GM19463 (cell line): ENCODE data around the gene OSTC.
A peak's percentile ranks its signal among the peaks of the same experiment; 100 is the strongest.

Experiments used
- ATAC-seq: cut with Tn5 transposase; IDR thresholded peaks from one replicate; pipeline ENCODE4 v1.9.1; 2021; ENCODE audit warnings: mild to moderate bottlenecking, moderate library complexity; ENCODE audit not compliant: unreplicated experiment

OSTC gene

GRCh38 chr4:108650212-108651013 is at the start of gene OSTC:
Gene OSTC (plus strand): TSS chr4:108650599. CDS start chr4:108650656, 57 bp downstream.
- ATAC-seq, result peak; percentile 89

GRCh38 chr4:108601106-108601505 is 49.3 kb upstream of the OSTC start:
- no peak for ATAC-seq

DNA sequence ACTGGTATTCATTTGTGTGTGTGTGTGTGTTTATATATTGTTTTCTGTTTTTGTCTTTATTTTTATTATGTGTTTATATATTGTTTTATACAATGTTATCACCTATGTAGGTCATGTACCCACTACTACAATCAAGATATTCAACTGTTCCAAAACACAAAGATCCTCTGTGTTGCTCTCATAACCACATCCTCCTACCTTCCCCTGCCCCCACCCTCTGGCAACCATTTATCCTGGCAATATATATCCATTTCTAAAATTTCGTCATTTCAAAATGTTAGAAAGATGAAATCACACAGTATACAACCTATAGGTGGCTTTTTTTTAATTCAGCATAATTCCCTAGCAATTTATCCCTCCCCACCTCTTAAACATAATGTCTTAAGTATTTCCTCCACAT is 48.9 kb upstream of the OSTC start:
- ATAC-seq, result no peak

GRCh38 chr4:108602163-108602562 is 48.2 kb upstream of the OSTC start:
- ATAC-seq, result no peak

- ATAC-seq, result no peak
Observed at GRCh38 chr4:108607079-108607815, 43.2 kb upstream of the OSTC start.

DNA sequence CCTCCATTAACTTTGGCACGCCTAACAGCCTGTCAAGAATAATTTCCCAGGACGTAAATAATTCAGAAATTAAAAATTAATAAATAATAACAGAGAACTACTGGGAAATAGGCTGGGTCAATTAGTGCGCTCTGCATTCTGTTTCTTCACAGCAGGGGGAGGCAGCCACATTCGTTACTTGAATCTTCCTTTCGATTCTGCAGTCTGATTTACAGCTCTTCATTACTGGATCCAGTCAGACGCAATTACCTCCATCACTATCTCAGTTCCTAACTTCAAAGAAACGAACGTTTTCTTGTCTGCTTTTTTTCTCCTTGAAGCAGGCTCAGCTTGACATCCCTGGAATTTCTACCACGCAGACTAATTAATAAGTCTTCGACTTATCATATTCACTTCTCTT is 39.0 kb upstream of the OSTC start:
- no peak for ATAC-seq

GRCh38 chr4:108612365-108612764 is 38.0 kb upstream of the OSTC start:
- no peak for ATAC-seq

DNA sequence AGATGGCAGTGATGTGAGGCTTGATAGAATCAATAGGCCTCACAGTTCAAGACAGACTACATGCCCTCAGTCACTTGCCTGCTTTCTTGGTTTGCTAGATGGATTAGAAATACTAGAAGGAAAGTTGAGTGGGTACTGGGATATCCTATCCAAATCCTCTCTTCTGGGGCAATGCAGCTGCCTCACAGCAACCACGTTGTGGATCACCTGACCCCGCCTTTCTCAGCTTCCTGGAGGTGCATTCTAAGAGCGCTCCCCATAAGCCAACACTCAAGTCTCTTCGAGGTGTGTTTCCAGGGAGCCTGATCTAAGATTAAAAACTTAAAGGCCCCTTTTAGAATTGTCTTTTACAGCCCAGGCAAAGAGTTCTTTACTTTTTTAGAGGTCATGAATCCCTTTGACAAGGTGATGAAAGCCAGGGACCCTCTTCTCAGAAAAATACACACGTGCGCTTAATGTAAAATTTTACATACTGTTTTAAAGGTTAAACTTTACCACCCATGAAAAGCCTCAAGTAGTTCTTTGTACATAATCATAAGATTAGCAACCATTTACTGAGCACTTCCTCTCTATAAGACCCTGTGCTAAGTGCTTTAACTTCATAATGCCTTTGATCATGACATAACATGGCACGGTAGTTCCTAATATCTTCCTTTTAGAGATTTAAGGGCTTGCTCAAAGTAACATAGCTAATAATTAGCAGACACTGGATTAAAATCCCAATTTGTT is 30.9 kb upstream of the OSTC start:
- peak; percentile 1 for ATAC-seq

DNA sequence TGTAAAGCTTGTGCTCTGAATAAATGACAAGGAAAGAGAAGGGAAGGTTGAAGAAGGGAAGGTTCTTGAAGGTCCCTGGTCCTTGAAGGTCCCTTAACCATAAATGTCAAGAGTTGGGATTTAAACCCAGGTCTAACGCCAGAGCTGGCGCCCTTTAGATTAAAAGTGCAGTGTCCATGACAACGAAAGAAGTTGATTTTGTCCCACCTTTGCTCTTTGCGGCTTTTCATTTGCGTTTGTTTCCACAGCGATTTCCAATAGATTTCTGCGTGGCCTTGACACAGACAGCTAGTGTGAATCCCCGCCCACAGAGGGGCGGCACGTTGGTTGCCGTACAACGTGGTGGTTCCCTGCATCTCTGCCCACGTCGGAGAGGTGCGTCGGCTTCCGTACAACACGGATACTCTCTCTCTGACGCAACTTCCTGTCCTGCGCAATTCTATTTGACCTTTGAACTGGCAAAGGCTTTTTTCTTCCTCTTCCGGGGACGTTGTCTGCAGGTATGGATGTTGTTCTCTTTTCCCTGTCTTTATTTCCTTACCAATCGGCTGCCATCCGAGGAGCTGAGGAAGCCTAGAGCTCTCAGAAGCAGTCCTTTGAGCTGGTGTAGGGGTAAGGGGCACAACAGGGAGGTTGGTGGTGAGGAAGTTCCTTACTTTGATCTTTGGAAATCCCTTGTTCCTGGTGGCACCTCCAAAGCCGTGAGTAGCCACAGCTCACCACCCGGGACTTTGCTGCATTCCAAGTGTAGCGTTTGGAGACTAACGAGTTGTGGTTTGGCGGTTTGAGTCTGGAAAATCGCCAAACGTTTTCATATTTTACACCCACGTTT is 30.1 kb upstream of the OSTC start, which contains the start of gene RPL34:
TSS of gene RPL34 (plus strand) at position 476 of the 832 bp plus-strand sequence. CDS start 1,384 bp downstream, outside the sequence.
- ATAC-seq, result peak; percentile 100

GRCh38 chr4:108620933-108621905 is 29.2 kb upstream of the OSTC start:
- ATAC-seq, result no peak

GRCh38 chr4:108622022-108622421 is 28.4 kb upstream of the OSTC start:
- ATAC-seq, result no peak

GRCh38 chr4:108622828-108623227 is 27.6 kb upstream of the OSTC start:
- no peak for ATAC-seq

- no peak for ATAC-seq
Observed at GRCh38 chr4:108624263-108625056, 25.9 kb upstream of the OSTC start.

DNA sequence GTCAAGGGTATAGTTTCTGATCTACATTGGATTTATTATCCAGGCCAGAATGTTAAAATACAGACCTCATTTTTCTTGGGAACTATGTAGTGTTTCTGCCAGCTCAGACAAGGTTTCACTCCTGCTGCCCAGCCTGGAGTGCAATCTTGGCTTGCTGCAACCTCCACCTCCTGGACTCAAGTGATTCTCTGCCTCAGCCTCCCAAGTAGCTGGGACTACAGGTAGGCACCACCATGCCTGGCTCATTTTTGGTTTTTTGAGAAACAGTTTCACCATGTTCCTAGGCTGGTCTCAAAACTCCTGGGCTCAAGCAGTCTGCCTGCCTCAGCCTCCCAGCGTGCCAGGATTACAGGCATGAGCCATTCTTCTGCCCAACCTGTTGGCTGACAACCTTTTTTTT is 24.3 kb upstream of the OSTC start:
- no peak for ATAC-seq

DNA sequence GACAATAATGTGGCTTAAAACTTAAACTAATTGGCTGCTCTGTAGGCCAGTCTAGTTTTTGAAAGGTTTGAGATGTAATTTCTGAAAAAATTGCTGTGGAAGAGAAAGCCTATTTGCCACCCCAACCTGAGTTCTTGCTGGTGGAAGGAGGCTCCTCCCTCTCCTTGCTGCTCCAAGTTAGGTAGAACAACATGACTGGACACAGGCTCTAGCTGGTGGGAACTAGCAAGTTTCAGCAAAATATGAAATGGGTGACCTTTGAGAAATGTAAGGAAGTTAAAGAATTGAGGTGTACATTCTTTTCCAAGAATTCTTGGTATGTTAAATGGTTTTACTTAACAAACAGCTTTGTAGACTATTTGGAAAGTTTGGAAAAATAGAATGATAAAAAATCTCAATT is 22.0 kb upstream of the OSTC start:
- no peak for ATAC-seq

- ATAC-seq, result no peak
Observed at GRCh38 chr4:108635070-108635655, 15.2 kb upstream of the OSTC start.

DNA sequence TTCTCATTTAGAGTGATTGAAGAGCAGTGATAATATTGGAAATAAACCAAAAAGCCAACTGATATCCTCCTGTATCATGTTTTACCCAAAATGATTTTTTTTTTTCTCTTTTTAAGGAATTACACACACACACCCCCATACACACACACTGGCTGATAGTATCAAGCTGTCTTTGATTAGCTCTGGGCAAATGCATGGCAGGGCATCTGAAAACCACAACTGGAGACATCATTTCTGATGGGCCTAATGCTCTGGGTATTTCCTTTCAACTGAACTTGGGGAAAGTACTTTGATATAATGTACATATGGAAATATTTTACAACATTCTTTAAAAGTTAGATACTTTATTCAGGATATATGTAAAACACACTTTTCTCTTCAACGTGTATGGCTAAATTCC is 14.2 kb upstream of the OSTC start:
- no peak for ATAC-seq

- no peak for ATAC-seq
Observed at GRCh38 chr4:108637856-108638255, 12.5 kb upstream of the OSTC start.
